Measurements from ENCODE around the gene AGFG1.

- no peak for TF ChIP-seq POLR2A (IDR thresholded peaks at IDR 0.05)
- TF ChIP-seq, protein P1, sequence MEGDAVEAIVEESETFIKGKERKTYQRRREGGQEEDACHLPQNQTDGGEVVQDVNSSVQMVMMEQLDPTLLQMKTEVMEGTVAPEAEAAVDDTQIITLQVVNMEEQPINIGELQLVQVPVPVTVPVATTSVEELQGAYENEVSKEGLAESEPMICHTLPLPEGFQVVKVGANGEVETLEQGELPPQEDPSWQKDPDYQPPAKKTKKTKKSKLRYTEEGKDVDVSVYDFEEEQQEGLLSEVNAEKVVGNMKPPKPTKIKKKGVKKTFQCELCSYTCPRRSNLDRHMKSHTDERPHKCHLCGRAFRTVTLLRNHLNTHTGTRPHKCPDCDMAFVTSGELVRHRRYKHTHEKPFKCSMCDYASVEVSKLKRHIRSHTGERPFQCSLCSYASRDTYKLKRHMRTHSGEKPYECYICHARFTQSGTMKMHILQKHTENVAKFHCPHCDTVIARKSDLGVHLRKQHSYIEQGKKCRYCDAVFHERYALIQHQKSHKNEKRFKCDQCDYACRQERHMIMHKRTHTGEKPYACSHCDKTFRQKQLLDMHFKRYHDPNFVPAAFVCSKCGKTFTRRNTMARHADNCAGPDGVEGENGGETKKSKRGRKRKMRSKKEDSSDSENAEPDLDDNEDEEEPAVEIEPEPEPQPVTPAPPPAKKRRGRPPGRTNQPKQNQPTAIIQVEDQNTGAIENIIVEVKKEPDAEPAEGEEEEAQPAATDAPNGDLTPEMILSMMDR (IDR thresholded peaks at IDR 0.05): no peak
Measured at GRCh38 chr2:227456102-227456501, 15.9 kb upstream of the AGFG1 start.
